ENCODE results near the gene NMNAT2.

Gene NMNAT2

DNA sequence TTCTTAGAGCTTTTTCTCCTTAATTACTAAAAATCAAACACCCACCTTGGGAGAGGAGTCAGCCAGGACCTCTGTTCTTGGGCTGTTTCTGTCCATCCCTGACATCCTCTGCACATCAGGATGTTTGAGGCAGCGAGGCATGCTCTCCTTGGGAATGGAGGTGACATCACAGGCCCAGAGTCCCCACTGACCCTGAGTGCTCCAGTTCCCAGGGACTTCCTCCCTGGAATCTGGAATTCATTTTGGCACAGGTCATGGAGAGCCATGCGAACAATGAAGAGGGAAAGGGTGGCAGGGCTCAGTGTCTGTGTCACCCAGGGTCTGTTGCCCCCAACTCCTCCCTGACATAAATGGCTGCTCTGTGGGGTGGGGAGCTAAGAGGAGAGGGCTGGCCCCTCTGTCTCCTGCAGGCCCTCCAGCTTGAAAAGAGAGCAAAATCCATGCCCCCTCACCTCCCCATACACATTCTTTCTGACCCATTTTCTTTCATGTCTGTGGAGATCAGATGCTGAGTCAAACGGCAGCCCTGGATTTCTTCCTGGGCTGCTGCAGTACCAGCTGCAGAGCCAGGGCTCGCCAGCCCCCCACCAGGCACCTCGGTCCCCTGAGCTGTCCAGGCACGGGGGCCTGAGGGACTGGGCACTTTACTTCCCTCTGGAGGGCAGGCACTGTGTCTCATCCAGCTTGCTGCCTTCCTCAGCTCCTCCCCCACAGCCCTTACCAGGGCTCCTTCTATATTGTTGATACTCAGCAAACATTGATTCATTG, 102.0 kb downstream of the NMNAT2 start:
- no peaks in the 10 kb centered on the region for H3K9me2 ChIP-seq (ENCODE audit: low read depth, low read length)
- no peaks in the 10 kb centered on the region for H3K79me2 ChIP-seq (ENCODE audit: insufficient read depth, low read length)
- H3F3A ChIP-seq (ENCODE audit: insufficient read depth, low read length): no peaks in the 10 kb centered on the region
- H3K27me3 ChIP-seq (ENCODE audit: insufficient read depth, low read length): no peaks in the 10 kb centered on the region; the same call in 1 of the 2 replicates
- H3K27ac ChIP-seq (ENCODE audit: low read depth, low read length, poor library complexity, severe bottlenecking): no peak overlapping the region
- no peaks in the 10 kb centered on the region for H4K20me1 ChIP-seq (ENCODE audit: insufficient read depth, low read length)
- TF ChIP-seq, protein P1, sequence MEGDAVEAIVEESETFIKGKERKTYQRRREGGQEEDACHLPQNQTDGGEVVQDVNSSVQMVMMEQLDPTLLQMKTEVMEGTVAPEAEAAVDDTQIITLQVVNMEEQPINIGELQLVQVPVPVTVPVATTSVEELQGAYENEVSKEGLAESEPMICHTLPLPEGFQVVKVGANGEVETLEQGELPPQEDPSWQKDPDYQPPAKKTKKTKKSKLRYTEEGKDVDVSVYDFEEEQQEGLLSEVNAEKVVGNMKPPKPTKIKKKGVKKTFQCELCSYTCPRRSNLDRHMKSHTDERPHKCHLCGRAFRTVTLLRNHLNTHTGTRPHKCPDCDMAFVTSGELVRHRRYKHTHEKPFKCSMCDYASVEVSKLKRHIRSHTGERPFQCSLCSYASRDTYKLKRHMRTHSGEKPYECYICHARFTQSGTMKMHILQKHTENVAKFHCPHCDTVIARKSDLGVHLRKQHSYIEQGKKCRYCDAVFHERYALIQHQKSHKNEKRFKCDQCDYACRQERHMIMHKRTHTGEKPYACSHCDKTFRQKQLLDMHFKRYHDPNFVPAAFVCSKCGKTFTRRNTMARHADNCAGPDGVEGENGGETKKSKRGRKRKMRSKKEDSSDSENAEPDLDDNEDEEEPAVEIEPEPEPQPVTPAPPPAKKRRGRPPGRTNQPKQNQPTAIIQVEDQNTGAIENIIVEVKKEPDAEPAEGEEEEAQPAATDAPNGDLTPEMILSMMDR (IDR thresholded peaks at IDR 0.05; ENCODE audit: low read length): no peak
- no peak for TF ChIP-seq EZH2 (IDR thresholded peaks at IDR 0.05; ENCODE audit: borderline replicate concordance, low read length)
- no peaks in the 10 kb centered on the region for H3K4me1 ChIP-seq (ENCODE audit: insufficient read depth, low read length, severe bottlenecking)
- H3K9ac ChIP-seq (ENCODE audit: low read length): no peak overlapping the region
- H2AFZ ChIP-seq (ENCODE audit: low read length): no peak overlapping the region
- no peak overlapping the region for H3K4me2 ChIP-seq (ENCODE audit: low read length)
- H3K36me3 ChIP-seq (ENCODE audit: insufficient read depth, low read length): no peaks in the 10 kb centered on the region
- H3K9me3 ChIP-seq (ENCODE audit: low read length): no peaks in the 10 kb centered on the region
- no peak overlapping the region for H3K4me3 ChIP-seq (ENCODE audit: low read depth, low read length, poor library complexity, severe bottlenecking)

DNA sequence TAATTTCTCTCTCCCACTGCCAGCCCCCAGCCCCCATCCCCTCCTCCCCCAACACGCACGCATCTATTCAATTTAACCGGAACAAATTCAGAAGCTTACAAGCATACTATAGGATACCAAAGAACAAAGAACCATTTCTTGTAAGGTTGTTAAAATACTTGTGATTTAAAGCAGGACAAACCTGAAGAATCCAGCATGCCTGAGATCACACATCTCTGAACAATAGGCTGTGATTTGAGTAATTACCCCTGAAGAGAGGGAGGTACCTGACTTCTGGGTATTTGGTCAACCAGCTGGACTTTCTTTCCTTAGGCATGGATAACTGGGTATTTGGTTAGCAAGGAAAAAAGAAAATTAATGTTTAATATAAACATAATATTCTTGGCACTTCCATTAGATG, 105.1 kb downstream of the NMNAT2 start:
- Histone ChIP-seq H4K20me1 (ENCODE audit: insufficient read depth, low read length) (no peaks in the 10 kb centered on the region), H3F3A (ENCODE audit: insufficient read depth, low read length) (no peaks in the 10 kb centered on the region), H3K27me3 (ENCODE audit: insufficient read depth, low read length) (no peaks in the 10 kb centered on the region; the same call in 1 of the 2 replicates), H3K9me3 (ENCODE audit: low read length) (no peaks in the 10 kb centered on the region), H3K4me3 (ENCODE audit: low read depth, low read length, poor library complexity, severe bottlenecking) (no peak overlapping the region), H3K9ac (ENCODE audit: low read length) (no peak overlapping the region), H3K36me3 (ENCODE audit: insufficient read depth, low read length) (no peaks in the 10 kb centered on the region), H3K9me2 (ENCODE audit: low read depth, low read length) (no peaks in the 10 kb centered on the region), H2AFZ (ENCODE audit: low read length) (no peak overlapping the region), H3K4me2 (ENCODE audit: low read length) (no peak overlapping the region), H3K4me1 (ENCODE audit: insufficient read depth, low read length, severe bottlenecking) (no peaks in the 10 kb centered on the region), H3K79me2 (ENCODE audit: insufficient read depth, low read length) (no peaks in the 10 kb centered on the region), H3K27ac (ENCODE audit: low read depth, low read length, poor library complexity, severe bottlenecking) (no peak overlapping the region)
- TF ChIP-seq, protein P1 (IDR thresholded peaks at IDR 0.05; ENCODE audit: low read length): no peak
- no peak for TF ChIP-seq EZH2 (IDR thresholded peaks at IDR 0.05; ENCODE audit: borderline replicate concordance, low read length)

DNA sequence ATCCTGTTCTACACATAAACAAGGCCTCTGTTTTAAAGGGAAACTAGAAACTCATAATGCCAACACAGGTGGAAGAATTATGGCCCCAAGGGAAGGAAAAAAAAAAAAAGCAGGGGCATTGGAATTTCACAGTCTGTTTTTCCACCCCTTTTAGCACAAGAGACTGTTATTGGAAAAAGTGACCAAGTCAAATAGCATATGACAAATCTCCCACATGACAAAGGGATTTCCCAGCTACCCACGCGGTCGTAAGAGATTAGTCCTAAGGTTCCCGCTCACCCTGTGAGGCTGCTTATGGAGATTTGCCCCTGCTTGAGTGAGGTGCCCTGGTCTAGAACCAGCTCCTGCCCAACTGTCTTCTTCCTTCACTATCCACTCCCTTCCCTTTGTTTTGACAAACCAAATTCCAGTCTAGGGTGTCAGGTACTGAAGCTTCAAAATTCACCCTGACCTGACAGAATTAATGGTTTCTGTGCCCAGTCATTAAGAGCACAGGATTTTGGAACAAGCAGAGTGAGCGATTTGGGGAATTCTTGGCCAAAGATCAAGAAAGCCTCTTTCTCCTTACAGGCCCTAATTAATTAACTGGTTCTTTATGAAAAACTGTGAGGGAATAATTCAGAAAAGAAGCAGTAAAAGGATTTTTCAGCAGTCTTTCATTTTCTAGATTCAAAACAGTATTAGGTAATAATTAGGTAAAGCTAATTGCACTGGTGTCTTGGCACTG, 107.3 kb downstream of the NMNAT2 start:
- Histone ChIP-seq H3K9ac (ENCODE audit: low read length) (no peak overlapping the region), H3K27ac (ENCODE audit: low read depth, low read length, poor library complexity, severe bottlenecking) (no peak overlapping the region)

More for the DNA sequence above, 107.3 kb downstream of the NMNAT2 start:
- Histone ChIP-seq H2AFZ (ENCODE audit: low read length) (no peak overlapping the region), H3K4me2 (ENCODE audit: low read length) (no peak overlapping the region), H3K27me3 (ENCODE audit: insufficient read depth, low read length) (no peaks in the 10 kb centered on the region), H3K79me2 (ENCODE audit: insufficient read depth, low read length) (no peaks in the 10 kb centered on the region), H3F3A (ENCODE audit: insufficient read depth, low read length) (no peaks in the 10 kb centered on the region), H3K9me3 (ENCODE audit: low read length) (no peaks in the 10 kb centered on the region), H4K20me1 (ENCODE audit: insufficient read depth, low read length) (no peaks in the 10 kb centered on the region), H3K4me1 (ENCODE audit: insufficient read depth, low read length, severe bottlenecking) (no peaks in the 10 kb centered on the region), H3K4me3 (ENCODE audit: low read depth, low read length, poor library complexity, severe bottlenecking) (no peak overlapping the region), H3K9me2 (ENCODE audit: low read depth, low read length) (no peaks in the 10 kb centered on the region), H3K36me3 (ENCODE audit: insufficient read depth, low read length) (no peaks in the 10 kb centered on the region)
- TF ChIP-seq, protein P1 (IDR thresholded peaks at IDR 0.05; ENCODE audit: low read length): no peak
- TF ChIP-seq EZH2 (IDR thresholded peaks at IDR 0.05; ENCODE audit: borderline replicate concordance, low read length): no peak

Data from OCI-LY1 (cell line).